ENCODE results near the gene SARS2. TPM values are rescaled to one million over a fixed set of nuclear protein-coding genes. Genes with fewer than 3 reads are reported as not detected.
A peak's percentile ranks its signal among the peaks of the same experiment; 100 is the strongest.
"Not testable (repeated sequence)": the region's sequence is repeated elsewhere in the genome, so short reads cannot be mapped to it uniquely, and the experiment has no call there.

Gene SARS2
- total RNA-seq, 5 donors from 2014 or later (not counting 1 experiment from before 2014, with no cell fraction given): 22.0 to 33.5 (median 26.0) TPM

DNA sequence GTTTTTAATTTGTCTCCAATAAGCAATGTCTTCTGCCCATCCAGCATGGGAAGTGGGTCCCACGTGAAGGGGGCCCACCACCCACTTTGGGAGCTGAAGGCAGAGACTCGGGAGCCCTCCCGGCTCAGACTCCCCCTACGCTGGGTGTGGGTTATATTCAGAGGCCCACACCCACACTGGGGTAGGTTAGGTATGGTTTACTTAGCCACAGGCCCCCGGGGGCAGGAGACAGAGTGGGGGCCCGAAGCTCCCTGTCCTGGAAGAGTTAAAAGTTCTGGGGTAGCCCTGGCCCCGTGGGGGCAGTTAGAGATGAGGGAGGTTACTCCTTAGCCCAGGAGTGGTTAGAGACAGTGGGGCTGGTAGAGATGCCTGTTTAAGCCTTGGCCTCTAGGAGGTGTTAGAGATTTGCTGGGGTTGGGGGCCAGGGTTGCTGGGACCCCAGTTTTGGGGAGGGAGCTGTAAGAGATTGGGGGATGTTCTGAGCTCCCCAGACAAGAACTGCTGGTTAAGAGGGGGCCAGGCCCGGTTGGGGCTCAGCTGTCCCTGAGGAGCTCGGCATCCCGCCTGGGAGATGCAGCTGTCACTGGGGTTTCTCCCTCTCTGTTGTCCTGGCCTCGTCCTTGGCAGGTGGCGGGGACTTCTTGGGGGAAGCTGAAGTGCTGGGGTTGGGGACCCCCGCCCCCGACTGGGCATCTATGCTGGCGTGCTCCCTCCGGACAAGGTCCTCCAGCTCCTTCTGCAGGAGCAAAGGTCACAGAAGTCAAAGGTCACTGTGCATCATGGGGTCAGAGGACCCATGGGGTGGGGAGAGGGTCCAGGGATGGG, 51.8 kb downstream of the SARS2 start:
- ChIA-PET POLR2A (interaction anchor here (0.5 to 0.7 kb wide), 5 partner anchors 21 to 195 kb away, joined by 3 to 4 read pairs (median 3); partner anchors contain the start of genes NFKBIB (in 1 of the 2) and SIRT2 (in 1 of the 2)), CTCF (interaction anchor here in 1 of 2 donors (0.6 to 1.7 kb wide), 4 partner anchors 9 to 325 kb away, joined by 3 to 5 read pairs (median 4); no protein-coding TSS in a partner anchor)
- Mint-ChIP-seq H3K9me3 (no peaks in the 10 kb centered on the region), H3K36me3 (peaks cover 14% of the 10 kb centered on the region), H3K4me3 (peak overlapping the region; percentile 86 to 87 (median 87)), H3K27ac (peak overlapping the region; percentile 98 to 99), H3K27me3 (no peaks in the 10 kb centered on the region), H3K4me1 (peaks cover 32 to 47% (median 36%) of the 10 kb centered on the region in 3 donors)
- Histone ChIP-seq H3K4me3 (ENCODE audit: control insufficient read depth in 1 of 2, extremely low read depth in 1 of 2, low read length in 1 of 2) (peak overlapping the region; percentile 52), H3K27ac (ENCODE audit: low read length) (peak overlapping the region; percentile 94), H3K9me3 (no peaks in the 10 kb centered on the region), H3K27me3 (replicated peaks in 1 of 2; ENCODE audit: control insufficient read depth in 2 of 2, extremely low read depth in 1 of 2, insufficient read depth in 2 of 2, low read length in 1 of 2) (no peaks in the 10 kb centered on the region), H3K36me3 (ENCODE audit: control insufficient read depth in 2 of 2, extremely low read depth in 1 of 2, insufficient read depth in 1 of 2, low read length in 1 of 2) (peaks cover 3 to 30% of the 10 kb centered on the region in 2 donors), H3K4me1 (ENCODE audit: control insufficient read depth in 1 of 2, extremely low read depth in 1 of 2, insufficient read depth in 2 of 2, low read length in 2 of 2) (peaks cover 7 to 49% of the 10 kb centered on the region in 2 experiments)
- 93% methylated on average over 10 of the region's 16 CpGs for WGBS (ENCODE audit: insufficient coverage)
- DNase-seq: peak in 2 of 35 experiments; percentile 16 to 21
- peak; percentile 19 to 34 (median 22) for ATAC-seq (replicated peaks in 1 of 4)

GRCh38 chr19:38877781-38878574, 52.6 kb downstream of the SARS2 start, which contains the start of gene RINL:
Gene RINL (minus strand): TSS chr19:38878275. CDS start chr19:38876742, 1,533 bp downstream.
- H3K27me3 ChIP-seq (replicated peaks in 1 of 2; ENCODE audit: control insufficient read depth in 2 of 2, extremely low read depth in 1 of 2, insufficient read depth in 2 of 2, low read length in 1 of 2): no peaks in the 10 kb centered on the region
- DNase-seq (peak; percentile 53 to 81 (median 70)), ATAC-seq (replicated peaks in 1 of 4) (peak; percentile 92 to 97 (median 96))
- H3K9me3 Mint-ChIP-seq: no peaks in the 10 kb centered on the region
- peak within 1 kb of the TSS; percentile 86 to 87 (median 87) for H3K4me3 Mint-ChIP-seq
- peaks cover 14% of the 10 kb centered on the region for H3K36me3 Mint-ChIP-seq
- peaks cover 7 to 49% of the 10 kb centered on the region in 2 experiments for H3K4me1 ChIP-seq (ENCODE audit: control insufficient read depth in 1 of 2, extremely low read depth in 1 of 2, insufficient read depth in 2 of 2, low read length in 2 of 2)
- CTCF ChIA-PET: interaction anchor here in 1 of 2 donors (0.6 to 1.7 kb wide), 3 partner anchors 9 to 230 kb away, joined by 3 to 9 read pairs (median 4); partner anchors contain the start of gene ACTN4
- peak within 1 kb of the TSS; percentile 94 for H3K27ac ChIP-seq (ENCODE audit: low read length)
- peak within 1 kb of the TSS; percentile 52 for H3K4me3 ChIP-seq (ENCODE audit: control insufficient read depth in 1 of 2, extremely low read depth in 1 of 2, low read length in 1 of 2)
- H3K4me1 Mint-ChIP-seq: peaks cover 36 to 48% (median 39%) of the 10 kb centered on the region in 3 donors
- peak within 1 kb of the TSS; percentile 98 to 99 for H3K27ac Mint-ChIP-seq
- 0% methylated on average over 8 of the region's 11 CpGs for WGBS (ENCODE audit: insufficient coverage)
- POLR2A ChIA-PET: interaction anchor here in 1 of 2 donors (0.5 to 0.8 kb wide), 5 partner anchors 21 to 464 kb away, joined by 3 to 6 read pairs (median 3); partner anchors contain the start of genes NFKBIB, SAMD4B and SIRT2
- no peaks in the 10 kb centered on the region for H3K27me3 Mint-ChIP-seq
- H3K36me3 ChIP-seq (ENCODE audit: control insufficient read depth in 2 of 2, extremely low read depth in 1 of 2, insufficient read depth in 1 of 2, low read length in 1 of 2): peaks cover 3 to 32% of the 10 kb centered on the region in 2 donors
- no peaks in the 10 kb centered on the region for H3K9me3 ChIP-seq

DNA sequence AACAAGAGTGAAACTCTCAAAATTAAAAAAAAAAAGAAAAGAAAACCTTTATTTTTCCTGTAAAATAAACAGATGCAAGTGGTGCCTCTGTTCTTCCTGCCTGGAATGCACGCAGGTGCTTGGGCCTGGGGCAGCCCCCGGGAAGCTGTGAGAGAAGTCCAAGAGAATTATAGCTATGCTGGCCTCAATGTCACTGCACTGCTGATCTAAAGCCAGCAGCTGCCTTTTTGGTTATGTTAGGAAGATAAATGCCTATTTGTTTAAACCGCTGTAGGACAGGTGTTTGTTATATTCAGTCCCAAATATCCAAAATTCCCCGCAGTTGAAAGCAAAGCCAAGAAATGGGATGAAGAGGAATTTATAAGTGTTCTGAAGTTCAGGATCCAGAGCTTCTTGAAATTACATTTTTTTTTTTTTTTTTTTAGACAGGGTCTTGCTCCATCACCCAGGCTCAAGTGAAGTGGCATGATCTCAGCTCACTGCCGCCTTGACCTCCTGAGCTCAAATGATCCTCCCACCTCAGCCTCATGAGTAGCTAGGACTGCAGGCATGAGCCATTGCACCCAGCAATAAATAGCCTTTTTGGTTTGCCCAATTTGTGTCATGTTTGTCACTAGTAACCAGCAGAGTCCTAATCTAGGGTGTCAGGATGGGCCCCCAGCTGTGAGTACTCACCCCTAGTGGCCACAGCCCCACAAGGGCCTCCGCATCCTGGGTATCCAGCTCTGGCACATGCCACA, 54.7 kb downstream of the SARS2 start:
- Mint-ChIP-seq H3K4me3 (peak overlapping the region in 2 of 3 donors; percentile 38 to 49), H3K27ac (peak overlapping the region; percentile 84 to 98), H3K27me3 (no peaks in the 10 kb centered on the region), H3K4me1 (peaks cover 38 to 43% (median 41%) of the 10 kb centered on the region in 3 donors), H3K36me3 (peaks cover 14% of the 10 kb centered on the region), H3K9me3 (no peaks in the 10 kb centered on the region)
- WGBS (ENCODE audit: insufficient coverage): 78% methylated on average over 3 of the region's 6 CpGs
- no peak overlapping the region for H3K4me3 ChIP-seq (ENCODE audit: control insufficient read depth in 1 of 2, extremely low read depth in 1 of 2, low read length in 1 of 2)
- ChIA-PET CTCF (interaction anchor here in 1 of 2 donors (0.6 kb wide), 1 partner anchor 107 kb away, joined by 3 read pairs; no protein-coding TSS in a partner anchor), POLR2A (interaction anchor here (0.6 kb wide), 2 partner anchors 8 to 19 kb away, joined by 4 to 5 read pairs; no protein-coding TSS in a partner anchor)
- H3K36me3 ChIP-seq (ENCODE audit: control insufficient read depth in 2 of 2, extremely low read depth in 1 of 2, insufficient read depth in 1 of 2, low read length in 1 of 2): peaks cover 3 to 32% of the 10 kb centered on the region in 2 donors
- no peaks in the 10 kb centered on the region for H3K9me3 ChIP-seq
- no peak overlapping the region for H3K27ac ChIP-seq (ENCODE audit: low read length)
- ATAC-seq (replicated peaks in 1 of 4) (no peak), DNase-seq (no peak)
- H3K27me3 ChIP-seq (replicated peaks in 1 of 2; ENCODE audit: control insufficient read depth in 2 of 2, extremely low read depth in 1 of 2, insufficient read depth in 2 of 2, low read length in 1 of 2): no peaks in the 10 kb centered on the region
- peaks cover 7 to 48% of the 10 kb centered on the region in 2 experiments for H3K4me1 ChIP-seq (ENCODE audit: control insufficient read depth in 1 of 2, extremely low read depth in 1 of 2, insufficient read depth in 2 of 2, low read length in 2 of 2)

- 100% methylated on average over 3 of the region's 10 CpGs for WGBS (ENCODE audit: insufficient coverage)
- H3K9me3 ChIP-seq; H3K4me3 Mint-ChIP-seq; DNase-seq; ATAC-seq (replicated peaks in 1 of 4); H3K4me3 ChIP-seq (ENCODE audit: control insufficient read depth in 1 of 2, extremely low read depth in 1 of 2, low read length in 1 of 2); H3K9me3 Mint-ChIP-seq; H3K27ac ChIP-seq (ENCODE audit: low read length); H3K27me3 Mint-ChIP-seq; CTCF ChIA-PET; H3K27me3 ChIP-seq (replicated peaks in 1 of 2; ENCODE audit: control insufficient read depth in 2 of 2, extremely low read depth in 1 of 2, insufficient read depth in 2 of 2, low read length in 1 of 2): not testable (repeated sequence)
- POLR2A ChIA-PET: interaction anchor here in 1 of 2 donors (0.6 kb wide), 1 partner anchor 25 kb away, joined by 3 read pairs; no protein-coding TSS in a partner anchor
- peaks cover 48 to 52% (median 49%) of the 10 kb centered on the region in 3 donors for H3K4me1 Mint-ChIP-seq
- H3K27ac Mint-ChIP-seq: peak overlapping the region; percentile 45 to 83
- Histone ChIP-seq H3K4me1 (ENCODE audit: control insufficient read depth in 1 of 2, extremely low read depth in 1 of 2, insufficient read depth in 2 of 2, low read length in 2 of 2) (peaks cover 5 to 47% of the 10 kb centered on the region in 2 experiments), H3K36me3 (ENCODE audit: control insufficient read depth in 2 of 2, extremely low read depth in 1 of 2, insufficient read depth in 1 of 2, low read length in 1 of 2) (peaks cover 3 to 36% of the 10 kb centered on the region in 2 donors)
- peaks cover 14% of the 10 kb centered on the region for H3K36me3 Mint-ChIP-seq
Measured at GRCh38 chr19:38873400-38873799, 57.2 kb downstream of the SARS2 start.

- Mint-ChIP-seq H3K27ac (peak overlapping the region; percentile 81 to 89), H3K27me3 (no peaks in the 10 kb centered on the region), H3K4me3 (peak overlapping the region; percentile 83 to 90 (median 83)), H3K9me3 (no peaks in the 10 kb centered on the region), H3K36me3 (peaks cover 14% of the 10 kb centered on the region), H3K4me1 (peaks cover 40 to 43% (median 41%) of the 10 kb centered on the region in 3 donors)
- 92% methylated on average over 17 of the region's 19 CpGs for WGBS (ENCODE audit: insufficient coverage)
- Histone ChIP-seq H3K4me1 (ENCODE audit: control insufficient read depth in 1 of 2, extremely low read depth in 1 of 2, insufficient read depth in 2 of 2, low read length in 2 of 2) (peaks cover 9 to 46% of the 10 kb centered on the region in 2 experiments), H3K36me3 (ENCODE audit: control insufficient read depth in 2 of 2, extremely low read depth in 1 of 2, insufficient read depth in 1 of 2, low read length in 1 of 2) (peaks cover 0 to 28% of the 10 kb centered on the region in 2 donors), H3K27ac (ENCODE audit: low read length) (peak overlapping the region; percentile 63), H3K9me3 (no peaks in the 10 kb centered on the region), H3K4me3 (ENCODE audit: control insufficient read depth in 1 of 2, extremely low read depth in 1 of 2, low read length in 1 of 2) (peak overlapping the region; percentile 28 to 51), H3K27me3 (replicated peaks in 1 of 2; ENCODE audit: control insufficient read depth in 2 of 2, extremely low read depth in 1 of 2, insufficient read depth in 2 of 2, low read length in 1 of 2) (no peaks in the 10 kb centered on the region)
- ATAC-seq (replicated peaks in 1 of 4) (no peak), DNase-seq (no peak)
- CTCF ChIA-PET: interaction anchor here in 1 of 2 donors (0.7 to 1.0 kb wide), 2 partner anchors 13 to 20 kb away, joined by 3 to 5 read pairs; no protein-coding TSS in a partner anchor
- POLR2A ChIA-PET: interaction anchor here in 1 of 2 donors (0.6 kb wide), 1 partner anchor 77 kb away, joined by 4 read pairs; no protein-coding TSS in a partner anchor
Measured at GRCh38 chr19:38870612-38871011, 60.0 kb downstream of the SARS2 start.

Data from T-cell (primary cell).